Small intestine (tissue), 7 donors: ENCODE results near the gene MAPK14. TPM values are rescaled to one million over a fixed set of nuclear protein-coding genes. Genes with fewer than 3 reads are reported as not detected.
"Not testable (repeated sequence)": the region's sequence is repeated elsewhere in the genome, so short reads cannot be mapped to it uniquely, and the experiment has no call there.

ENCODE experiments used
- DNase-seq, 2 donors: peaks; one replicate each; pipeline versions ENCODE4 v3.0.0 to v3.0.0-alpha.2; 2013
- FAIRE-seq: peaks from 2 replicates; lab custom pipeline; 2012; peaks lifted over from hg19 to GRCh38; lab: Jason Lieb, UNC
- H3K27ac ChIP-seq, 3 donors: one replicate each; pipeline ENCODE4 v1.5.1; 2013; ENCODE audit warnings: low read length in 2 of 3, mild to moderate bottlenecking in 2 of 3, control low read depth in 1 of 3, inconsistent platforms in 1 of 3, low read depth in 1 of 3, moderate library complexity in 1 of 3
- H3K27me3 ChIP-seq, 3 donors: one replicate each; pipeline ENCODE4 v1.6.1; 2013; ENCODE audit warnings: low read length in 3 of 3, inconsistent platforms in 1 of 3; ENCODE audit not compliant: control insufficient read depth in 3 of 3, insufficient read depth in 3 of 3
- H3K36me3 ChIP-seq, 3 donors: one replicate each; pipeline ENCODE4 v1.6.1; 2013; ENCODE audit warnings: low read length in 3 of 3, inconsistent platforms in 1 of 3, low read depth in 1 of 3, mild to moderate bottlenecking in 1 of 3, moderate library complexity in 1 of 3; ENCODE audit not compliant: control insufficient read depth in 3 of 3, insufficient read depth in 2 of 3
- H3K4me1 ChIP-seq, 3 donors: one replicate each; pipeline ENCODE4 v1.6.1; 2013; ENCODE audit warnings: low read length in 2 of 3, inconsistent platforms in 1 of 3, low read depth in 1 of 3, mild to moderate bottlenecking in 1 of 3, moderate library complexity in 1 of 3; ENCODE audit not compliant: control insufficient read depth in 3 of 3, insufficient read depth in 2 of 3
- H3K4me3 ChIP-seq, 3 donors: one replicate each; pipeline ENCODE4 v1.5.1; 2013; ENCODE audit warnings: low read length in 3 of 3, control low read depth in 1 of 3, inconsistent platforms in 1 of 3, low read depth in 1 of 3, mild to moderate bottlenecking in 1 of 3, moderate library complexity in 1 of 3
- H3K9me3 ChIP-seq, 2 donors: one replicate each; pipeline ENCODE4 v1.6.1; 2013; ENCODE audit warnings: low read depth in 1 of 2, low read length in 1 of 2; ENCODE audit not compliant: control insufficient read depth in 2 of 2, insufficient read depth in 1 of 2
- WGBS, 3 donors: extraction: QIAGEN DNeasy Blood & Tissue Kit; methylation state at CpG; one replicate each; pipeline ENCODE4 v1.1.7; 2013; 5-methylcytosine and 5-hydroxymethylcytosine counted together
- polyA plus RNA-seq, 4 donors: library from polyadenylated mRNA; stranded (reverse) in 3 of 4; unstranded in 1 of 4; fragments of 200-250 nt in 3 of 4; fragments of 120-200 nt in 1 of 4; gene quantifications; one replicate each; pipeline versions ENCODE4 v1.2.1 to v1.2.3, GENCODE V29; 2013
- donor health status: healthy with polysubstance abuse.
- donor health status: control.
- donor health status: control.
- donor health status: Bipolar disorder and iron deficiency.
- donor health status: healthy.

Gene MAPK14
- polyA plus RNA-seq, 4 donors = 22.4 to 72.3 (median 32.2) TPM

GRCh38 chr6:36088204-36088603, 60.6 kb downstream of the MAPK14 start:
- H3K4me3 ChIP-seq, FAIRE-seq, H3K9me3 ChIP-seq, H3K27me3 ChIP-seq, H3K27ac ChIP-seq, H3K4me1 ChIP-seq, DNase-seq: not testable (repeated sequence)
- H3K36me3 ChIP-seq = peaks cover 0 to 23% (median 6%) of the 10 kb centered on the region in 3 donors
- WGBS, 3 donors = 82 to 83% (median 83%) methylated on average over 5 of the region's 5 CpGs

GRCh38 chr6:36089048-36089447, 61.4 kb downstream of the MAPK14 start:
- Histone ChIP-seq H3K4me3 (no peak overlapping the region), H3K27ac (no peak overlapping the region), H3K4me1 (no peaks in the 10 kb centered on the region), H3K9me3 (peaks cover 0 to 3% of the 10 kb centered on the region in 2 donors), H3K36me3 (peaks cover 0 to 15% (median 2%) of the 10 kb centered on the region in 3 donors), H3K27me3 (no peaks in the 10 kb centered on the region)
- FAIRE-seq (no peak), DNase-seq (no peak)
- WGBS, 3 donors = 97 to 98% (median 98%) methylated on average over 5 of the region's 5 CpGs

GRCh38 chr6:36094238-36094637, 66.6 kb downstream of the MAPK14 start:
- no peak overlapping the region for H3K4me3 ChIP-seq
- H3K9me3 ChIP-seq = no peaks in the 10 kb centered on the region
- FAIRE-seq (no peak), DNase-seq (no peak)
- H3K36me3 ChIP-seq = peaks cover 0 to 14% (median 2%) of the 10 kb centered on the region in 3 donors
- 91 to 93% (median 93%) methylated on average over 2 of the region's 2 CpGs for WGBS, 3 donors
- peak overlapping the region in 1 of 3 donors; percentile 95 for H3K27ac ChIP-seq
- H3K4me1 ChIP-seq = peaks cover 4 to 32% (median 9%) of the 10 kb centered on the region in 3 donors
- no peaks in the 10 kb centered on the region for H3K27me3 ChIP-seq

- Histone ChIP-seq H3K4me1 (peaks cover 4 to 35% (median 9%) of the 10 kb centered on the region in 3 donors), H3K9me3 (no peaks in the 10 kb centered on the region), H3K4me3 (no peak overlapping the region), H3K27me3 (no peaks in the 10 kb centered on the region), H3K36me3 (peaks cover 0 to 14% (median 2%) of the 10 kb centered on the region in 3 donors), H3K27ac (peak overlapping the region; percentile 92 to 96 (median 95))
- FAIRE-seq (no peak), DNase-seq (peak; percentile 88 to 94)
- WGBS, 3 donors = 8 to 10% (median 10%) methylated on average over 9 of the region's 9 CpGs
These were observed 67.3 kb downstream of the MAPK14 start for GRCh38 chr6:36094753-36095496.

GRCh38 chr6:36095497-36096391, 68.1 kb downstream of the MAPK14 start:
- Histone ChIP-seq H3K4me1 (peaks cover 4 to 42% (median 9%) of the 10 kb centered on the region in 3 donors), H3K27me3 (no peaks in the 10 kb centered on the region), H3K27ac (peak overlapping the region; percentile 92 to 96 (median 95)), H3K4me3 (peak overlapping the region in 1 of 3 donors; percentile 14), H3K36me3 (peaks cover 0 to 14% (median 2%) of the 10 kb centered on the region in 3 donors), H3K9me3 (no peaks in the 10 kb centered on the region)
- 20 to 61% (median 33%) methylated on average over 8 of the region's 8 CpGs for WGBS, 3 donors
- no peak for FAIRE-seq
- DNase-seq = peak; percentile 95 to 98

- no peaks in the 10 kb centered on the region for H3K27me3 ChIP-seq
- 82 to 92% (median 86%) methylated on average over 3 of the region's 3 CpGs for WGBS, 3 donors
- H3K9me3 ChIP-seq = no peaks in the 10 kb centered on the region
- DNase-seq = no peak
- H3K4me1 ChIP-seq = peaks cover 4 to 46% (median 9%) of the 10 kb centered on the region in 3 donors
- no peak overlapping the region for H3K27ac ChIP-seq
- no peak overlapping the region for H3K4me3 ChIP-seq
- peaks cover 0 to 19% (median 9%) of the 10 kb centered on the region in 3 donors for H3K36me3 ChIP-seq
- no peak for FAIRE-seq
These were observed 70.8 kb downstream of the MAPK14 start for GRCh38 chr6:36098253-36098919.

GRCh38 chr6:36098920-36099647, 71.5 kb downstream of the MAPK14 start:
- peaks cover 4 to 46% (median 9%) of the 10 kb centered on the region in 3 donors for H3K4me1 ChIP-seq
- WGBS, 3 donors = 74 to 87% (median 82%) methylated on average over 5 of the region's 5 CpGs
- no peak overlapping the region for H3K4me3 ChIP-seq
- H3K36me3 ChIP-seq = peaks cover 0 to 24% (median 9%) of the 10 kb centered on the region in 3 donors
- FAIRE-seq = no peak
- no peak for DNase-seq
- peak overlapping the region in 1 of 3 donors; percentile 33 for H3K27ac ChIP-seq
- H3K27me3 ChIP-seq = no peaks in the 10 kb centered on the region
- no peaks in the 10 kb centered on the region for H3K9me3 ChIP-seq
